HG02885 (cell line): ENCODE measurements around the gene SPATS2.
A peak's percentile ranks its signal among the peaks of the same experiment; 100 is the strongest.

Experiments
- ATAC-seq: cut with Tn5 transposase; IDR thresholded peaks from one replicate; pipeline ENCODE4 v1.9.1; 2021; ENCODE audit warnings: mild to moderate bottlenecking; ENCODE audit not compliant: unreplicated experiment, poor library complexity

The SPATS2 gene

DNA sequence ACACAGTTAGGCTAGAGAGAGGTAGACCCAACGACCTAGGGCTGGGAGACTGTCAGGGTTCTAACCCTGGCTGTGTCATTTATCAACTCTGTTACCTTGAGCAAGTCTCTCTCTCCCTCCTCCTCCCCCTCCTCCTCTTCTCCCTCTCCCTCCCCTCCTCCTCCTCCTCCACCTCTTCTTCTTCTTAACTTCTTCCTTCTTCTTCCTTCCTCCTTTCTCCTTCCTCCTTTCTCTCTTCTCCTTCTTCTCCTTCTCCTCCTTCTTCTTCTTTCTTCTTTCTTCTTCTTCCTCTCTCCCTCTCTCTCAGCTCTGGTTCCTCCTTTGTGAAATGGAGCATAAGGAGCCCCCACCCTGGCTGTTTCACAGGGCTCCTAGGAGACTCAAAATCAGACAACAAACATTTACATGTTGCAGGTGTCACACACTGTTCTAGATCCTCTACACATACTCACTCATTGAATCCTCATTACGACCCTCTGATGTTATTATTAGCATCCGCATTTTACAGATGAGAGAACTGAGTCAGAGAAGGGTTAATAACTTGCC is 169.3 kb downstream of the SPATS2 start:
- no peak for ATAC-seq

DNA sequence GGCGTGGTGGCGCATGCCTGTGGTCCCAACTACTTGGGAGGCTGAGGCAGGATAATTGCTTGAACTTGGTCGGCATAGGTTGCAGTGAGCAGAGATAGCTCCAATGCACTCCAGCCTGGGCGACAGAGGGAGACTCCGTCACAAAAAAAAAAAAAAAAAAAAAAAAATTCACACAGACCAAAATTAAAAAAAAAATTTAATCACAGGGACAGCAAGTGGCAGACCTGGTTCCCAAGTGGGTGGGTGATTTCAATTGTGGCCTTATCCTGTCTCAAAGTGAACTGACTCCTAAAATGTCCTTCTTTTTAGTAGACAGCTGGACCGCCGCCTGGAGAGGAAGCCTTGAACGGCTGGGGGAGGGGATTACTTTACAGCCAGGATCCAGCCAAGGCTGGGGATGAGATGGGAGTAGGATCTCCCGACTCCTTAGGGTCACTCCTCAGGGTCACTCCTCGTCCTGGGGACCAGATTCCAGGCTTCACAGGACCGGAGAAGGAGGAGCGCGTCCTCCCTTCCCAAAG is 170.0 kb downstream of the SPATS2 start:
- no peak for ATAC-seq

GRCh38 chr12:49537752-49538509 is 170.7 kb downstream of the SPATS2 start:
- ATAC-seq = no peak

- ATAC-seq = peak; percentile 77
Observed at GRCh38 chr12:49538510-49539403, 171.5 kb downstream of the SPATS2 start, which contains the start of gene KCNH3. Gene KCNH3 (plus strand): TSS chr12:49539030. CDS start chr12:49539417, 387 bp downstream.

- no peak for ATAC-seq
Observed at GRCh38 chr12:49539406-49540228, 172.4 kb downstream of the SPATS2 start.

- ATAC-seq = no peak
Observed at GRCh38 chr12:49540229-49541139, 173.2 kb downstream of the SPATS2 start.

GRCh38 chr12:49541140-49541861 is 174.0 kb downstream of the SPATS2 start:
- no peak for ATAC-seq

DNA sequence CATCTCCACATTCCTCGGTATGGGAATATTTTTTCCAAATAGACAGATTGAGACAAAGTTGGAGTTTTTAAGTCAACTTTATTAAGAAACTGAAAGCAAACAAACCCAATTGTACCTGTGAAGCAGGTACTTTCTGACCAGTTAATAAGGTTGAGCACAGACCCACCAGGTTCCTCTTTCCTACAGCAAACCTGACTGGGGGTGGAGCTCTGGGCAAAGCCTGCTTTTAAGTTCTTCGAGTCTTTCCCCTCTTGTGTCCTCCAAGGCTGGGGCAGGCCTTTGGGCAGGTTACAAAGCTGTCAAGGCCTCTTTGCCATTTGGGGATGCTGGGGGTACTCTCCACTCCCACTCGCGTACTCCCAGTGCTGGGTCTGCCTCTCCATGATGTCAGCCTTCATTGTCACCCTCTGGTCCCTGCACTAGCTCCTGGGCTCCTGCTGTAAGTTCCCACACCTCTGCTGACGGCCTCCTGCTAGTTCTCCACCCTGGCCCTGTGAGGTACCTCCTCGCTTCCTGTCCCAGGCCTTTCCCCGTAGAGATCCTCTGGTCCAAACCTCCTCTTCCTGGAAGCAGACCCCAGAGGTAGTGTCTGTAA is 174.7 kb downstream of the SPATS2 start:
- no peak for ATAC-seq

- ATAC-seq = no peak
Observed at GRCh38 chr12:49542592-49543160, 175.4 kb downstream of the SPATS2 start.

- no peak for ATAC-seq
Observed at GRCh38 chr12:49543221-49543913, 176.1 kb downstream of the SPATS2 start.

GRCh38 chr12:49543914-49544815 is 176.9 kb downstream of the SPATS2 start:
- no peak for ATAC-seq

DNA sequence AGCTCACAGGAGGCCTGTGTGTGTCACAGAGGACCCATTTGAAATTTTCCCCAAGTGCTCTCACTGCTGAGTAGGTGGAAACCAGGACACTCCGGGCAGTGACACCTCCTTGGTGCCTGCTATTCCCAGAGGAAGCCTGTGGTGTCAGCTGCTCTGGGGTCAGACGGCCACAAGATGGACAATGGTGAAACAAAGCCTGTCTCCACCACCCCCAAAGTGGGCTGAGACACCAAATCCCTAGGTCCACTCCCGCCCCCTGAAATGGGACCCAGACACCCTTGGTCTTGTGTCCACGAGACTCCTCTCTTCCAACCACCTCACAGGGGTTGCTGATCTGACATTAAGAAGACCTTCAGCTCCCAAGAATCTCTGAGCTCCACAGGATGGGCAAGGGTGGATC is 178.6 kb downstream of the SPATS2 start:
- no peak for ATAC-seq

DNA sequence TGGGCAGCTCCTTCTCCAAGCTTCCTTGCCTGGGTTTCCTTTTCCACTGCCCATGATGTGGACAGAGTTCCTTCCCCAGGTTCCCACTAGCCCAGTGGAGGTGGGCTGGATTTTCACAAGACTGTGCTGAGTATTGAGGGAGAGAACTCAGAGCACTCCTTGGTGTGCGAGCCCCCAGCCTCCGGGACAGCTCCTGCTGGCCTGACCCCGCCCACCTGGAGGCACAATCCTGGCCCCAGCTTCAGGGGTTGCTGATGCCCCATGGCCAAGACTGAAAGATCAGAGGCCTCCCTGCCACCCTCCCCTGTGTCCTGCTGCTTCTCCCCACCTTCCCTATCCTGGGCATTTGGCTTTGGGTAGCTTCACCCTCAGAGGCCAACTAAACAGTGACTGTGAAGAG is 179.2 kb downstream of the SPATS2 start:
- ATAC-seq = no peak

GRCh38 chr12:49547090-49547690 is 179.9 kb downstream of the SPATS2 start:
- ATAC-seq = no peak

DNA sequence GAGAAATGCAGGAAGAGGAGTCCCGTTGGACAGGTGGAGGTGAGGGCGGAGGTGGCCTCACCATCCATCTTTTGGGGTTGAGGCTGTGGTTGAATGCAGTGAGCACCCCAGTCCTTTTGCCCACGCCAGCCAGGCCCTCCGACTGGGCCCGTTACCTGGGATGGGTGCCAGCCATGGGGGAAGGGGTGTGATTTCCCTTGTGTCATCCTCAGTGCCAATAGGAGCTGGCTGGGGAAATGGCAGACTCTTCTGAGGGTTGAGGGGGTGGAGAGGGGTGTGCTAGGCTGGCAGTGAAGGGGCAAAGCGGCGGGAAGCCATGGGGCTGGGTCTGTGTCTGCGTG is 181.2 kb downstream of the SPATS2 start:
- no peak for ATAC-seq
